Kidney glomerular epithelial cell (primary cell): ENCODE data around the gene MAG.

Source experiments
- DNase-seq: peaks from one replicate; lab custom pipeline; 2025; lab: John Stamatoyannopoulos, UW

Gene MAG

DNA sequence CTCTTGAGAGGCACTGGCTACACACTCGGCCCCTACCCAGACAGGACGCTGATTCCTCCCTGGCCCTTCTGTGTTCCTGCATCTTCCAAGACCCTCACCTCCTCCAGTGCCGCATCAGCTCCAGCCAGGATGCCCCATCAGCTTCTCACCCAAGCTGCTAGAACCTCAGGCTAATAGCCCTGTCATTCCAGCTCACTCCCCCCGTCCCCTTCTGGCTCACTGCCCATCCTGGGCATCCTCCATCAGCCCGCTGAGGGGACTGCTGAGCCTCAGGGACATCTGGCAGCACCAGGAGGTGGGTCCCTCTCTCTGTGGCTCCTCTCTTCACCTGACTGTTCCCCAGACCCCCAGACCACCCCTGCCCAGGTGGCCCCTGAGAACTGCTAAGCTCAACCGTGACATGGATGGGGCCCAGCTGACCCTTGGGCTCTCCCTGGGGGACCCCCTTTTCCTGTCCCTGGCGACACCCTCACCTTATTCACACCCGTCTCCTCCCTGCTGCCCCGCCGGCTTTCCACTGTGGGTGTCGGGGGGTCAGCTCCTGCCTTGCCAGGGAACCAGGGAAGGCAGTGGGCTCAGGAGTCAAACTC lies 71.1 kb downstream of the MAG start:
- DNase-seq = no peak
